K562 (cell line): ENCODE measurements around the gene LMBR1L. TPM values are rescaled to one million over a fixed set of nuclear protein-coding genes. Genes with fewer than 3 reads are reported as not detected.

Source experiments
- BCOR ChIP-seq: fragments of 450-650 bp; IDR thresholded peaks from 2 replicates; pipeline ENCODE4 v1.6.1; 2016
- CBFB ChIP-seq: sonication (generic); formaldehyde crosslinking; IDR thresholded peaks from 2 replicates; pipeline ENCODE4 v1.4.0; 2020; ENCODE audit warnings: mild to moderate bottlenecking, missing genetic modification reagents
- CLOCK ChIP-seq: fragments of 250-450 bp; sonication (Bioruptor Pico); IDR thresholded peaks from 2 replicates; pipeline ENCODE4 v1.4.0; 2020; ENCODE audit warnings: mild to moderate bottlenecking, moderate library complexity, borderline replicate concordance
- FOSL1 ChIP-seq: fragments of 200-800 bp; sonication (Bioruptor generic); conservative IDR thresholded peaks from 2 replicates; pipeline ENCODE4 v1.6.1; 2016; ENCODE audit warnings: missing genetic modification characterization, missing compliant biosample characterization
- HES1 ChIP-seq: fragments of 450-650 bp; IDR thresholded peaks from 2 replicates; pipeline ENCODE4 v1.6.1; 2016; ENCODE audit warnings: low read depth, mild to moderate bottlenecking, moderate library complexity
- HLTF ChIP-seq: fragments of 450-650 bp; IDR thresholded peaks from 2 replicates; pipeline ENCODE4 v1.6.1; 2016
- KDM1A ChIP-seq, 2 experiments: fragments of 450-650 bp; IDR thresholded peaks; 2 replicates each; pipeline ENCODE4 v1.6.1; 2016; ENCODE audit warnings: mild to moderate bottlenecking in 2 of 2
- MAX ChIP-seq: sonication (generic); formaldehyde crosslinking; IDR thresholded peaks from 2 replicates; pipeline ENCODE4 v1.9.0; 2022; ENCODE audit warnings: mild to moderate bottlenecking, missing genetic modification reagents
- MYNN ChIP-seq, 2 experiments: sonication (generic); formaldehyde crosslinking in 1 of 2; IDR thresholded peaks; 2 replicates each; pipeline versions ENCODE4 v1.5.0 to v1.6.1; 2016 to 2020; ENCODE audit warnings: antibody characterized with exemption in 1 of 2, missing genetic modification reagents in 1 of 2
- NFIX ChIP-seq: fragments of 250-450 bp; sonication (Bioruptor Pico); IDR thresholded peaks from 2 replicates; pipeline ENCODE4 v1.4.0; 2020; ENCODE audit warnings: low read depth, mild to moderate bottlenecking, moderate library complexity
- PHF8 ChIP-seq: fragments of 200-600 bp; sonication (generic); IDR thresholded peaks from 2 replicates; pipeline ENCODE4 v1.6.1; 2012; ENCODE audit warnings: mixed run types, mild to moderate bottlenecking, inconsistent platforms, low read length, moderate library complexity, borderline replicate concordance
- POLR2A ChIP-seq: fragments of 450-650 bp; conservative IDR thresholded peaks from 2 replicates; pipeline ENCODE4 v1.6.1; 2016
- PTTG1 ChIP-seq: fragments of 450-650 bp; IDR thresholded peaks from 2 replicates; pipeline ENCODE4 v1.6.1; 2016; ENCODE audit warnings: low read depth, mild to moderate bottlenecking, missing genetic modification characterization, missing compliant biosample characterization
- RBBP5 ChIP-seq: fragments of 200-600 bp; sonication (generic); IDR thresholded peaks from 2 replicates; pipeline ENCODE4 v1.6.1; 2012; ENCODE audit warnings: borderline replicate concordance, mild to moderate bottlenecking, low read length, control low read depth, inconsistent platforms; ENCODE audit not compliant: insufficient read depth, poor library complexity, severe bottlenecking
- SMARCA5 ChIP-seq: fragments of 450-650 bp; IDR thresholded peaks from 2 replicates; pipeline ENCODE4 v1.6.1; 2016
- SNAPC5 ChIP-seq: fragments of 250-450 bp; sonication (Bioruptor Pico); IDR thresholded peaks from 2 replicates; pipeline ENCODE4 v1.8.0; 2021; ENCODE audit warnings: moderate library complexity, mild to moderate bottlenecking, inconsistent platforms
- SUPT5H ChIP-seq: fragments of 450-650 bp; IDR thresholded peaks from 2 replicates; pipeline ENCODE4 v1.6.1; 2016
- TRIM25 ChIP-seq: fragments of 450-650 bp; IDR thresholded peaks from 2 replicates; pipeline ENCODE4 v1.7.0; 2016; ENCODE audit warnings: borderline replicate concordance
- U2AF1 ChIP-seq: fragments of 200-400 bp; formaldehyde crosslinking; optimal IDR thresholded peaks from 2 replicates; pipeline ENCODE3; 2017; ENCODE audit warnings: mild to moderate bottlenecking, low read depth, low read length, moderate library complexity
- ZNF232 ChIP-seq: sonication (generic); formaldehyde crosslinking; IDR thresholded peaks from 2 replicates; pipeline ENCODE4 v1.8.0; 2022; ENCODE audit warnings: mild to moderate bottlenecking, missing genetic modification reagents
- ZNF280B ChIP-seq: fragments of 250-450 bp; sonication (Bioruptor Pico); IDR thresholded peaks from 2 replicates; pipeline ENCODE4 v1.5.1; 2021; ENCODE audit warnings: mild to moderate bottlenecking
- polyA plus RNA-seq, 8 experiments: library from polyadenylated mRNA; depleted of rRNA in 4 of 8; stranded (reverse) in 5 of 8; unstranded in 3 of 8; fragments of >200 nt; fragmentation: Nextera tagmentation in 2 of 8; fragmentation: Illumina TruSeq in 1 of 8; extraction: Ambion mirVana in 2 of 8; extraction: Trizol in 1 of 8; gene quantifications; 2 replicates each; pipeline versions ENCODE4 v1.2.1 to v1.2.3, GENCODE V29; 2011 to 2014; ENCODE audit warnings: inconsistent platforms in 1 of 8, missing spikeins in 1 of 8
- total RNA-seq, 7 experiments: library from RNA; depleted of rRNA in 6 of 7; stranded (reverse); fragments of >200 nt in 6 of 7; fragmentation: Illumina TruSeq in 2 of 7; extraction: Trizol in 2 of 7; gene quantifications; 2 replicates each; pipeline versions ENCODE4 v1.2.1 to v1.2.3, GENCODE V29; 2011 to 2021; ENCODE audit warnings: low replicate concordance in 1 of 7

LMBR1L gene
- total and polyA plus RNA-seq, 9 of the 15 experiments (the other 6 are each of a cell fraction or from before 2014, with no cell fraction given) = 2.5 to 57.0 (median 31.1) TPM

GRCh38 chr12:49069507-49070346 is 40.9 kb downstream of the LMBR1L start, which contains the start of gene RHEBL1 (continued):
- TF ChIP-seq CLOCK (CRISPR knock-in tag) (no peak; the same call in 1 of the 2 replicates), BCOR (peak; percentile 66; the same call in 1 of the 2 replicates), SUPT5H (peak; percentile 38; the same call in 1 of the 2 replicates), POLR2A (peak; percentile 74), PTTG1 (no peak), U2AF1 (no peak), MAX (CRISPR knock-in tag) (peak; percentile 90), MYNN (IDR thresholded peaks at IDR 0.05) (peak; percentile 40; the same call in 1 of the 2 replicates), MYNN (CRISPR knock-in tag; IDR thresholded peaks at IDR 0.05) (no peak), ZNF280B (CRISPR knock-in tag) (no peak), SNAPC5 (CRISPR knock-in tag) (no peak), KDM1A (IDR thresholded peaks at IDR 0.05) (peak; percentile 47 to 56; a peak in 2 of 4 replicates), FOSL1 (0 out of 2 replicates have a peak, but pooled peaks have one; percentile 11), HES1 (no peak), TRIM25 (no peak), RBBP5 (peak; percentile 89), ZNF232 (CRISPR knock-in tag) (no peak), NFIX (CRISPR knock-in tag) (no peak), SMARCA5 (peak; percentile 58; the same call in 1 of the 2 replicates), CBFB (CRISPR knock-in tag) (peak; percentile 70; the same call in 1 of the 2 replicates), PHF8 (peak; percentile 72; the same call in 1 of the 2 replicates), HLTF (peak; percentile 79; the same call in 1 of the 2 replicates)
